HFF-Myc (cell line): Measurements from ENCODE around the gene PIK3R3.

Experiments used
- DNase-seq: peaks from one replicate; pipeline ENCODE4 v3.0.0-alpha.2; 2011; ENCODE audit warnings: low read depth; ENCODE audit errors: extremely low read depth
- H3K4me3 ChIP-seq: replicated peaks from 2 replicates; pipeline ENCODE4 v1.5.1; 2011; ENCODE audit warnings: low read depth, mild to moderate bottlenecking, control low read depth, low read length
- CTCF ChIP-seq: IDR thresholded peaks from 2 replicates; pipeline ENCODE4 v1.5.1; 2012; ENCODE audit warnings: mild to moderate bottlenecking, low read depth, low read length, control low read depth; ENCODE audit errors: missing control alignments

Gene PIK3R3

GRCh38 chr1:46026531-46026930, 105.9 kb downstream of the PIK3R3 start:
- no peak for DNase-seq
- TF ChIP-seq CTCF, result no peak
- H3K4me3 ChIP-seq, result no peak overlapping the region

- no peak for DNase-seq
- TF ChIP-seq CTCF, result no peak
- H3K4me3 ChIP-seq, result no peak overlapping the region
Observed at GRCh38 chr1:46021046-46021996, 111.1 kb downstream of the PIK3R3 start.

GRCh38 chr1:46020010-46020409, 112.4 kb downstream of the PIK3R3 start:
- no peak for TF ChIP-seq CTCF
- H3K4me3 ChIP-seq, result no peak overlapping the region
- no peak for DNase-seq

- DNase-seq, result no peak
- H3K4me3 ChIP-seq, result no peak overlapping the region
- TF ChIP-seq CTCF, result no peak
Observed at GRCh38 chr1:46019348-46019747, 113.1 kb downstream of the PIK3R3 start.

- DNase-seq, result no peak
- no peak for TF ChIP-seq CTCF
- no peak overlapping the region for H3K4me3 ChIP-seq
Observed at GRCh38 chr1:46017876-46018503, 114.4 kb downstream of the PIK3R3 start.

- H3K4me3 ChIP-seq, result no peak overlapping the region
- TF ChIP-seq CTCF, result no peak
- DNase-seq, result no peak
Observed at GRCh38 chr1:46013581-46013980, 118.8 kb downstream of the PIK3R3 start.
